HG03442 (cell line): ENCODE measurements around the gene ZNF792.
"Not testable (repeated sequence)": the region's sequence is repeated elsewhere in the genome, so short reads cannot be mapped to it uniquely, and the experiment has no call there.

Experiments used
- ATAC-seq: cut with Tn5 transposase; IDR thresholded peaks from one replicate; pipeline ENCODE4 v1.9.1; 2021; ENCODE audit warnings: mild to moderate bottlenecking, moderate library complexity; ENCODE audit not compliant: unreplicated experiment

Gene ZNF792

GRCh38 chr19:34972163-34972705, 8.2 kb upstream of the ZNF792 start:
- no peak for ATAC-seq

- ATAC-seq, result not testable (repeated sequence)
Measured at GRCh38 chr19:34970185-34970780, 6.3 kb upstream of the ZNF792 start.

- no peak for ATAC-seq
Measured at GRCh38 chr19:34969721-34970120, 5.7 kb upstream of the ZNF792 start.

GRCh38 chr19:34967551-34967950, 3.5 kb upstream of the ZNF792 start:
- no peak for ATAC-seq

GRCh38 chr19:34965505-34965904, 1.5 kb upstream of the ZNF792 start:
- ATAC-seq, result not testable (repeated sequence)

- ATAC-seq, result no peak
Measured at GRCh38 chr19:34964598-34964997, 569 bp upstream of the ZNF792 start.

- no peak for ATAC-seq
Measured at GRCh38 chr19:34962687-34963572, 1.1 kb downstream of the ZNF792 start.

- no peak for ATAC-seq
Measured at GRCh38 chr19:34961775-34962686, 2.0 kb downstream of the ZNF792 start.

- ATAC-seq, result no peak
Measured at GRCh38 chr19:34960940-34961679, 2.9 kb downstream of the ZNF792 start.

GRCh38 chr19:34960103-34960805, 3.8 kb downstream of the ZNF792 start:
- no peak for ATAC-seq

GRCh38 chr19:34959021-34959420, 5.0 kb downstream of the ZNF792 start:
- no peak for ATAC-seq

- ATAC-seq, result no peak
Measured at GRCh38 chr19:34957830-34958751, 5.9 kb downstream of the ZNF792 start.

- no peak for ATAC-seq
Measured at GRCh38 chr19:34953092-34953491, 10.9 kb downstream of the ZNF792 start.

- ATAC-seq, result no peak
Measured at GRCh38 chr19:34943861-34944573, 20.0 kb downstream of the ZNF792 start.

GRCh38 chr19:34938886-34939285, 25.1 kb downstream of the ZNF792 start:
- no peak for ATAC-seq

- no peak for ATAC-seq
Measured at GRCh38 chr19:34936184-34936583, 27.8 kb downstream of the ZNF792 start.

GRCh38 chr19:34932494-34932893, 31.5 kb downstream of the ZNF792 start:
- no peak for ATAC-seq
